ENCODE data around the gene KCNN3.

Gene KCNN3

GRCh38 chr1:154870734-154871133, 653 bp upstream of the KCNN3 start:
- Histone ChIP-seq H3K36me3 (ENCODE audit: control insufficient read depth in 2 of 2, insufficient read depth in 1 of 2, low read length in 2 of 2) (no peaks in the 10 kb centered on the region), H3K4me1 (ENCODE audit: control insufficient read depth, insufficient read depth, low read length) (peaks cover 5% of the 10 kb centered on the region), H3K4me3 (ENCODE audit: low read depth, low read length) (no peak overlapping the region), H3K9me3 (ENCODE audit: control insufficient read depth, insufficient read depth, low read depth, low read length) (no peaks in the 10 kb centered on the region), H3K27ac (ENCODE audit: extremely low read depth, low read depth, low read length) (no peak overlapping the region)
- CTCF ChIA-PET, result interaction anchor here (0.6 to 2.3 kb wide), 5 partner anchors 8 to 201 kb away, joined by 3 to 11 read pairs (median 3); no protein-coding TSS in a partner anchor
- POLR2A ChIA-PET, result interaction anchor here (0.9 to 1.3 kb wide), 5 partner anchors 8 to 66 kb away, joined by 3 to 6 read pairs (median 4); partner anchors contain the start of gene PMVK
- TF ChIP-seq PATZ1 (tag by site-specific recombination; IDR thresholded peaks at IDR 0.05), result no peak
- peak; percentile 90 for TF ChIP-seq ATF2 (tag by site-specific recombination; IDR thresholded peaks at IDR 0.05; ENCODE audit: low read depth)

GRCh38 chr1:154869351-154870114, 548 bp downstream of the KCNN3 start:
- no peaks in the 10 kb centered on the region for H3K9me3 ChIP-seq (ENCODE audit: control insufficient read depth, insufficient read depth, low read depth, low read length)
- no peak overlapping the region for H3K4me3 ChIP-seq (ENCODE audit: low read depth, low read length)
- TF ChIP-seq SCRT2 (tag by site-specific recombination; IDR thresholded peaks at IDR 0.05), result peak; percentile 94
- TF ChIP-seq ZSCAN23 (tag by site-specific recombination; IDR thresholded peaks at IDR 0.05), result no peak
- no peak for TF ChIP-seq ZNF274 (IDR thresholded peaks at IDR 0.05; ENCODE audit: low read length)
- TF ChIP-seq ZNF274 (tag by site-specific recombination; IDR thresholded peaks at IDR 0.05; ENCODE audit: borderline replicate concordance), result no peak
- no peak for TF ChIP-seq ZNF555 (tag by site-specific recombination; conservative IDR thresholded peaks at IDR 0.05)
- TF ChIP-seq GLIS2 (tag by site-specific recombination; IDR thresholded peaks at IDR 0.05), result peak; percentile 74
- TF ChIP-seq ZBTB6 (tag by site-specific recombination; IDR thresholded peaks at IDR 0.05), result no peak
- TF ChIP-seq OSR2 (tag by site-specific recombination; IDR thresholded peaks at IDR 0.05), result peak; percentile 59; the same call in 1 of the 2 replicates
- no peak for TF ChIP-seq ZNF354C (tag by site-specific recombination; IDR thresholded peaks at IDR 0.05; ENCODE audit: borderline replicate concordance, low read depth)
- peak; percentile 47 for TF ChIP-seq SCRT1 (tag by site-specific recombination; IDR thresholded peaks at IDR 0.05; ENCODE audit: borderline replicate concordance)
- H3K27ac ChIP-seq (ENCODE audit: extremely low read depth, low read depth, low read length), result no peak overlapping the region
- peaks cover 5% of the 10 kb centered on the region for H3K4me1 ChIP-seq (ENCODE audit: control insufficient read depth, insufficient read depth, low read length)
- ChIA-PET CTCF (interaction anchor here (0.5 to 2.3 kb wide), 9 partner anchors 8 to 946 kb away, joined by 3 to 11 read pairs (median 3); no protein-coding TSS in a partner anchor), POLR2A (interaction anchor here (0.6 to 1.3 kb wide), 6 partner anchors 9 to 104 kb away, joined by 3 to 6 read pairs (median 4); partner anchors contain the start of gene PMVK)
- H3K36me3 ChIP-seq (ENCODE audit: control insufficient read depth in 2 of 2, insufficient read depth in 1 of 2, low read length in 2 of 2), result no peaks in the 10 kb centered on the region

GRCh38 chr1:154867841-154868605, 2.1 kb downstream of the KCNN3 start:
- H3K4me1 ChIP-seq (ENCODE audit: control insufficient read depth, insufficient read depth, low read length), result peaks cover 5% of the 10 kb centered on the region
- H3K27ac ChIP-seq (ENCODE audit: extremely low read depth, low read depth, low read length), result no peak overlapping the region
- TF ChIP-seq MYNN (tag by site-specific recombination; IDR thresholded peaks at IDR 0.05; ENCODE audit: borderline replicate concordance) (no peak), SCRT2 (tag by site-specific recombination; IDR thresholded peaks at IDR 0.05) (peak; percentile 69), HIC1 (tag by site-specific recombination; IDR thresholded peaks at IDR 0.05) (no peak), ZNF621 (tag by site-specific recombination; IDR thresholded peaks at IDR 0.05) (no peak), ZNF843 (tag by site-specific recombination; IDR thresholded peaks at IDR 0.05) (no peak)
- no peak overlapping the region for H3K4me3 ChIP-seq (ENCODE audit: low read depth, low read length)
- H3K36me3 ChIP-seq (ENCODE audit: control insufficient read depth in 2 of 2, insufficient read depth in 1 of 2, low read length in 2 of 2), result no peaks in the 10 kb centered on the region
- no peaks in the 10 kb centered on the region for H3K9me3 ChIP-seq (ENCODE audit: control insufficient read depth, insufficient read depth, low read depth, low read length)
- ChIA-PET POLR2A (no interaction called here), CTCF (interaction anchor here (0.6 to 1.2 kb wide), 3 partner anchors 9 to 217 kb away, joined by 3 read pairs; no protein-coding TSS in a partner anchor)
